PFSK-1 (cell line): ENCODE data around the gene VN1R4.

Source experiments
- FOXP2 ChIP-seq: optimal IDR thresholded peaks from 2 replicates; pipeline ENCODE3; 2011; ENCODE audit warnings: borderline replicate concordance, control low read depth, inconsistent platforms; ENCODE audit not compliant: insufficient read depth; ENCODE audit errors: extremely low read length, extremely low read depth
- POLR2AphosphoS5 ChIP-seq: IDR thresholded peaks from 2 replicates; pipeline ENCODE4 v1.6.1; 2012; ENCODE audit warnings: low read depth, mild to moderate bottlenecking, control low read depth, low read length, moderate library complexity
- TAF1 ChIP-seq: IDR thresholded peaks from 2 replicates; pipeline ENCODE4 v1.6.1; 2012; ENCODE audit warnings: low read length, control low read depth, borderline replicate concordance; ENCODE audit not compliant: insufficient read depth
- TF ChIP-seq, protein P1 (sequence below), 2 experiments: IDR thresholded peaks; 2 replicates each; pipeline versions ENCODE4 v1.6.1 to v1.8.0; 2011 to 2012; ENCODE audit warnings: low read depth in 2 of 2, low read length in 2 of 2, control low read depth in 1 of 2, inconsistent platforms in 1 of 2, mild to moderate bottlenecking in 1 of 2, moderate library complexity in 1 of 2; ENCODE audit not compliant: insufficient read depth in 1 of 2

- TF ChIP-seq POLR2AphosphoS5 (no peak), TAF1 (no peak), FOXP2 (no peak)
- TF ChIP-seq, protein P1, sequence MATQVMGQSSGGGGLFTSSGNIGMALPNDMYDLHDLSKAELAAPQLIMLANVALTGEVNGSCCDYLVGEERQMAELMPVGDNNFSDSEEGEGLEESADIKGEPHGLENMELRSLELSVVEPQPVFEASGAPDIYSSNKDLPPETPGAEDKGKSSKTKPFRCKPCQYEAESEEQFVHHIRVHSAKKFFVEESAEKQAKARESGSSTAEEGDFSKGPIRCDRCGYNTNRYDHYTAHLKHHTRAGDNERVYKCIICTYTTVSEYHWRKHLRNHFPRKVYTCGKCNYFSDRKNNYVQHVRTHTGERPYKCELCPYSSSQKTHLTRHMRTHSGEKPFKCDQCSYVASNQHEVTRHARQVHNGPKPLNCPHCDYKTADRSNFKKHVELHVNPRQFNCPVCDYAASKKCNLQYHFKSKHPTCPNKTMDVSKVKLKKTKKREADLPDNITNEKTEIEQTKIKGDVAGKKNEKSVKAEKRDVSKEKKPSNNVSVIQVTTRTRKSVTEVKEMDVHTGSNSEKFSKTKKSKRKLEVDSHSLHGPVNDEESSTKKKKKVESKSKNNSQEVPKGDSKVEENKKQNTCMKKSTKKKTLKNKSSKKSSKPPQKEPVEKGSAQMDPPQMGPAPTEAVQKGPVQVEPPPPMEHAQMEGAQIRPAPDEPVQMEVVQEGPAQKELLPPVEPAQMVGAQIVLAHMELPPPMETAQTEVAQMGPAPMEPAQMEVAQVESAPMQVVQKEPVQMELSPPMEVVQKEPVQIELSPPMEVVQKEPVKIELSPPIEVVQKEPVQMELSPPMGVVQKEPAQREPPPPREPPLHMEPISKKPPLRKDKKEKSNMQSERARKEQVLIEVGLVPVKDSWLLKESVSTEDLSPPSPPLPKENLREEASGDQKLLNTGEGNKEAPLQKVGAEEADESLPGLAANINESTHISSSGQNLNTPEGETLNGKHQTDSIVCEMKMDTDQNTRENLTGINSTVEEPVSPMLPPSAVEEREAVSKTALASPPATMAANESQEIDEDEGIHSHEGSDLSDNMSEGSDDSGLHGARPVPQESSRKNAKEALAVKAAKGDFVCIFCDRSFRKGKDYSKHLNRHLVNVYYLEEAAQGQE (IDR thresholded peaks at IDR 0.05; ENCODE audit: insufficient read depth in 1 of 2, low read depth in 2 of 2, low read length in 2 of 2) = no peak
Measured at GRCh38 chr19:53275480-53275879, 8.0 kb upstream of the VN1R4 start.
